Measurements from ENCODE around the gene SPOCD1. TPM values are rescaled to one million over a fixed set of nuclear protein-coding genes. Genes with fewer than 3 reads are reported as not detected.
A peak's percentile ranks its signal among the peaks of the same experiment; 100 is the strongest.

The SPOCD1 gene
- total RNA-seq, 2 donors from 2014 or later = 0.43 TPM; not detected in 1

DNA sequence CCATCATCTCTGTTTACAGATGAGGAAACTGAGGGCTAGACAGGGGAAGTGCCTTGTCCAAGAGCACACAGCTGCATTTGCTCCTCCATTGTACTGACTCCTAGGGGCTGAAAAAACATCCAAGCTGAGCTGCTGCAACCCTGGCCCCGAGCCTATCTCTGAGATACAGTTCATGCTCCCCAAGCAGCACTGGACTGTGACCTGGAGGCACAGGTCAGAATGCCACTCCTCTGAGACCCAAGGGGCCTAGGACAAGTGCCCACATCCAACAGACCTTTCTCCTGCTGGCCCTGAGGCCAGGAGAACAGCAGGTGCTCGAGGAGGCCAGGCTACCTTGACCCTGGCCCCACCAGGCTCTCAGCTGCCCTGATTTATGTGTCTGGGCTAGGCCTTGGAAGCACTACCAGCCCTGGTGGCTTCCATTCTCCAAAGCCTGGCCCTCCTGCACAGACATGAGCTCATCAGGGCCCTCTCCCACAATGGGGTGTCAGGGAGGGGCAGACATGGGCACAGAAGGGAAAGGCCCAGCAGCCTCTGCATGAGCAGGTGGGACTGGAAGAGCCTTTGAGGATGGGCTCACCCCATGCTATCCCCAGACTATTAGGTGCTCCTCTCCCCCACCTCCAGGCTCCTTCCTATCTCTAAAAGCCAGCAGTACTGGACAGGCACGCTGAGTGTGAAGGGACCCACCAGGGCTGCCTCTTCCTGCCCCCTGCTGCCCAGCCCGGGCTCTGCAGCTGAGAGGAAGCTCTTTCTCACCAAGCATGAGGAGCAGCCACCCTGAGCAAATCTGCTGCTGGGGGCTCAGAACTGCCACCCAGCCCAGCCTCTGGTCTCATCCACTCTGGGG is 70.5 kb downstream of the SPOCD1 start:
- H3K36me3 ChIP-seq = no peaks in the 10 kb centered on the region
- H3K27ac ChIP-seq = peak overlapping the region in 1 of 2 donors; percentile 46
- H3K4me1 ChIP-seq = peaks cover 0 to 47% of the 10 kb centered on the region in 2 donors
- TF ChIP-seq, protein P1, sequence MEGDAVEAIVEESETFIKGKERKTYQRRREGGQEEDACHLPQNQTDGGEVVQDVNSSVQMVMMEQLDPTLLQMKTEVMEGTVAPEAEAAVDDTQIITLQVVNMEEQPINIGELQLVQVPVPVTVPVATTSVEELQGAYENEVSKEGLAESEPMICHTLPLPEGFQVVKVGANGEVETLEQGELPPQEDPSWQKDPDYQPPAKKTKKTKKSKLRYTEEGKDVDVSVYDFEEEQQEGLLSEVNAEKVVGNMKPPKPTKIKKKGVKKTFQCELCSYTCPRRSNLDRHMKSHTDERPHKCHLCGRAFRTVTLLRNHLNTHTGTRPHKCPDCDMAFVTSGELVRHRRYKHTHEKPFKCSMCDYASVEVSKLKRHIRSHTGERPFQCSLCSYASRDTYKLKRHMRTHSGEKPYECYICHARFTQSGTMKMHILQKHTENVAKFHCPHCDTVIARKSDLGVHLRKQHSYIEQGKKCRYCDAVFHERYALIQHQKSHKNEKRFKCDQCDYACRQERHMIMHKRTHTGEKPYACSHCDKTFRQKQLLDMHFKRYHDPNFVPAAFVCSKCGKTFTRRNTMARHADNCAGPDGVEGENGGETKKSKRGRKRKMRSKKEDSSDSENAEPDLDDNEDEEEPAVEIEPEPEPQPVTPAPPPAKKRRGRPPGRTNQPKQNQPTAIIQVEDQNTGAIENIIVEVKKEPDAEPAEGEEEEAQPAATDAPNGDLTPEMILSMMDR (IDR thresholded peaks at IDR 0.05) = peak; percentile 76 to 83
- no peaks in the 10 kb centered on the region for H3K27me3 ChIP-seq
- peak; percentile 66 for DNase-seq (ENCODE audit: low spot score)
- no peaks in the 10 kb centered on the region for H3K9me3 ChIP-seq
- H3K4me3 ChIP-seq = no peak overlapping the region

DNA sequence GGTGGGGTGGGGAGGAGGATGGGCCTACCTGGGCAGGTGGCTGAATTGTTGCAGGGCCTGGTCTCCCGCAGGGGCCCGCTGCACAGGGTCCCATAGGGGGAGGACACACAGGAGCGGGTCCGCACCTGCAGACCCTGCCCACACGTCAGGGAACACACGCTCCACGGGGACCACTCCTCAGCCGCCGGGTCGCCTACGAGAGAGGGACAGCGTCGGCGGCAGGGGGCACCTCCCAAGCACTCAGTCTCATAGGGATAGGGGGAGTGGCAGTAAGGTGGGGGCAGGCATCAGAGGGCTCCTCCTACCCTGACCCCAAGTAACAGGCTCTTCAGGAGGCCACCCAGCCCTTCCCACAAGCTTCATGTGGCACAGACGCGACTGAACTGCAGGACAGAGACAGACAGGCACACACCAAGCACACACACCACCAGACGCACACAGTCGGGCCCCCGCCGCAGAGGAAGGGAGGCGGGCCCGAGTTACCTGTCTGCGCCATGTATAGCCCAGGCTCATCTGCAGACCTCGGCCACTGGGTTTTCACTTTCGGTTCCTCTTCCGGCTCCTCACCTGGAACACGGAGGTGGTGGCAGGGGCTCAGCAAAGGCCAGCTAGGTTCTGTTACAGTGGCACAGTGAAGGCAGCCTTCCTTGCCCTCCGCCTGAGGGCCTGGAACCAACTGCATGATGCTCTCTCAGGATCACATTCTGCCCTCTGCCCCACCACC is 71.5 kb downstream of the SPOCD1 start:
- DNase-seq (ENCODE audit: low spot score) = no peak
- Histone ChIP-seq H3K36me3 (no peaks in the 10 kb centered on the region), H3K9me3 (no peaks in the 10 kb centered on the region), H3K4me1 (peaks cover 0 to 39% of the 10 kb centered on the region in 2 donors), H3K27me3 (no peaks in the 10 kb centered on the region), H3K4me3 (no peak overlapping the region), H3K27ac (no peak overlapping the region)
- TF ChIP-seq, protein P1 (IDR thresholded peaks at IDR 0.05) = no peak

DNA sequence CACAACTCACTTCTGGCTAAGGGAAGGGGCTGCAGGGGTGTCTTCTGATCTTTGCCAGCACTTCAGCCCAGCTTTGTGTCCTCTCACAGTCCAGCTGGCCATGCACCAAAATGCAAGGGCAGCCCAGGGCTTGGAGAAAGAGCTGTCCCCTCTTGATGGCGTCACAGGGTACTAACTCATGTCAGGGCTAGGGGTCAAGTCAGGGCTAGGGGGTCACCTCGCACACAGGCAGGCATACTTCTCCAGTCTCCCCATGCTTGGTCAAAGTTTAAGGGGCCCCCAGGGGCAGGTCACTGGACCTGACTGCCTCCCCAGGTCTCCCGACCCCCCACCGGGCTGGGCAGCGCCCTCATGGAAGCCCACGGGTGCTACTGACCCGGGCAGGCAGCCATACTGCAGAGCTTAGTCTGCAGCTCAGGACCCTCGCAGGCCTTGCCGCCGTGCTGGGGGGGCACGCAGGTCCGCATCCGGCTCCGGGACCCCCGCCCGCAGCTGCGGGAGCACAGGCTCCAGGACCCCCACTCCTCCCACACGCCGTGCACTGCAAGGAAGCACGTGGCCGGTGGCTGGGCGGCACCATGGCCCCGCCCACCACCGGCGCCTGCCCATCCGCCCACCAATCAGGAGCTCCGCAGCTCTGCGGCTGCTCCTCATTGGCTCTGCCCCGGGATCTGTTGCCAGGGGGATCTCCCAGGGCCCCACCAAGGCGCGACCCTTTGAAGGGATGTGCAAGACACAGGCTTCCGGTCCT is 73.2 kb downstream of the SPOCD1 start:
- no peaks in the 10 kb centered on the region for H3K9me3 ChIP-seq
- TF ChIP-seq, protein P1 (IDR thresholded peaks at IDR 0.05) = no peak
- peaks cover 0 to 22% of the 10 kb centered on the region in 2 donors for H3K4me1 ChIP-seq
- no peaks in the 10 kb centered on the region for H3K36me3 ChIP-seq
- no peaks in the 10 kb centered on the region for H3K27me3 ChIP-seq
- H3K27ac ChIP-seq = no peak overlapping the region
- H3K4me3 ChIP-seq = no peak overlapping the region
- no peak for DNase-seq (ENCODE audit: low spot score)

Small RNA genes within 50 kb of the gene (microRNA-seq; reads per million reads assigned to microRNA genes)
- 0 reads per million in 2 donors for gene MIR4254 (ENCODE audit: borderline number of aligned reads in 2 of 2, borderline replicate concordance in 1 of 2)

Other genes starting within 250 kb of the SPOCD1 start
- gene TINAGL1, start 239.5 kb downstream of the SPOCD1 start, total RNA-seq = 100 to 1,000 TPM; 211 to 264 TPM
- under 1 TPM in 1 of 2 donors, not detected in 1; 0.43 TPM for gene HCRTR1, start 198.3 kb downstream of the SPOCD1 start, total RNA-seq
- 10 to 100 TPM; 42.9 to 66.8 TPM for gene PEF1, start 171.1 kb downstream of the SPOCD1 start, total RNA-seq
- 10 to 100 TPM; 31.2 to 34.4 TPM for gene COL16A1, start 112.0 kb downstream of the SPOCD1 start, total RNA-seq
- gene ADGRB2, start 51.7 kb downstream of the SPOCD1 start, total RNA-seq = 10 to 100 TPM; 14.4 to 19.1 TPM
- gene PTP4A2, start 122.3 kb upstream of the SPOCD1 start, total RNA-seq = 100 to 1,000 TPM; 261 to 319 TPM
- 10 to 100 TPM; 44.5 to 47.2 TPM for gene KHDRBS1, start 197.8 kb upstream of the SPOCD1 start, total RNA-seq

Data from right atrium auricular region (tissue), 2 donors.